NCI-H774 (cell line): ENCODE results near the gene DLL4.
A peak's percentile ranks its signal among the peaks of the same experiment; 100 is the strongest.

Source experiments
- DNase-seq: peaks from one replicate; lab custom pipeline; 2025; lab: John Stamatoyannopoulos, UW

DLL4 gene

GRCh38 chr15:40928821-40929659 lies at the start of gene DLL4:
Gene DLL4, plus strand, starts transcription at chr15:40929340. Its CDS starts 329 bp downstream, at chr15:40929669.
- DNase-seq: peak; percentile 91

- no peak for DNase-seq
These were observed 49.5 kb upstream of the DLL4 start for GRCh38 chr15:40879609-40880008.

- no peak for DNase-seq
These were observed 47.8 kb upstream of the DLL4 start for GRCh38 chr15:40881351-40881750.

GRCh38 chr15:40886586-40886985 lies 42.6 kb upstream of the DLL4 start:
- no peak for DNase-seq

GRCh38 chr15:40889112-40889511 lies 40.0 kb upstream of the DLL4 start:
- DNase-seq: no peak

- no peak for DNase-seq
These were observed 38.0 kb upstream of the DLL4 start for GRCh38 chr15:40891138-40891537.

GRCh38 chr15:40891810-40892446 lies 37.2 kb upstream of the DLL4 start:
- DNase-seq: peak; percentile 53

GRCh38 chr15:40892447-40893012 lies 36.6 kb upstream of the DLL4 start:
- no peak for DNase-seq

GRCh38 chr15:40893019-40893670 lies 36.0 kb upstream of the DLL4 start:
- DNase-seq: no peak

- DNase-seq: peak; percentile 96
These were observed 35.1 kb upstream of the DLL4 start, which contains the start of gene VPS18 for GRCh38 chr15:40893733-40894680. Gene VPS18, plus strand, starts transcription at chr15:40894450. Its CDS starts 319 bp downstream, at chr15:40894769.

GRCh38 chr15:40894681-40895448 lies 34.3 kb upstream of the DLL4 start:
- no peak for DNase-seq

- no peak for DNase-seq
These were observed 29.5 kb upstream of the DLL4 start for GRCh38 chr15:40899536-40900207.

GRCh38 chr15:40900256-40901052 lies 28.7 kb upstream of the DLL4 start:
- no peak for DNase-seq

GRCh38 chr15:40901053-40901443 lies 28.1 kb upstream of the DLL4 start:
- no peak for DNase-seq

GRCh38 chr15:40902605-40903561 lies 26.3 kb upstream of the DLL4 start:
- no peak for DNase-seq

GRCh38 chr15:40904552-40905201 lies 24.5 kb upstream of the DLL4 start:
- DNase-seq: no peak
